H1 (cell line): ENCODE results near the gene TCF20. TPM values are rescaled to one million over a fixed set of nuclear protein-coding genes. Genes with fewer than 3 reads are reported as not detected.

ENCODE experiments used
- CEBPB ChIP-seq: IDR thresholded peaks from 2 replicates; pipeline ENCODE4 v1.6.1; 2012; ENCODE audit warnings: low read depth, low read length
- GTF2F1 ChIP-seq: IDR thresholded peaks from 2 replicates; pipeline ENCODE4 v1.6.1; 2012; ENCODE audit warnings: low read depth, low read length, improper control_type of control experiment, borderline replicate concordance
- MAFK ChIP-seq: IDR thresholded peaks from 2 replicates; pipeline ENCODE4 v1.6.1; 2012; ENCODE audit warnings: low read depth, mild to moderate bottlenecking, improper control_type of control experiment, low read length
- POLR2AphosphoS5 ChIP-seq: IDR thresholded peaks from 2 replicates; pipeline ENCODE4 v1.6.1; 2011; ENCODE audit warnings: low read depth, low read length
- TBP ChIP-seq: IDR thresholded peaks from 2 replicates; pipeline ENCODE4 v1.6.1; 2011; ENCODE audit warnings: low read depth, low read length, improper control_type of control experiment
- TCF12 ChIP-seq: IDR thresholded peaks from 2 replicates; pipeline ENCODE4 v1.6.1; 2011; ENCODE audit warnings: low read depth, mild to moderate bottlenecking, low read length
- polyA plus RNA-seq, 7 experiments: library from polyadenylated mRNA; depleted of rRNA in 3 of 7; stranded (reverse) in 5 of 7; unstranded in 2 of 7; fragments of >200 nt in 5 of 7; fragments of 200-250 nt in 2 of 7; gene quantifications; 1 replicate in 5 of 7; 2 replicates in 1 of 7; 4 replicates in 1 of 7; pipeline versions ENCODE4 v1.2.1 to v1.2.3, GENCODE V29; 2011 to 2013; ENCODE audit warnings: missing spikeins in 2 of 7, mixed read lengths in 2 of 7
- total RNA-seq: library from RNA; stranded (reverse); fragmentation: NEBNext Ultra II Directional; extraction: Animal tissue kit (Norgen Biotek cat#: 25700); gene quantifications from 2 replicates; pipeline ENCODE4 v1.2.1, GENCODE V29; 2021
- TF ChIP-seq, protein P1 (sequence below): IDR thresholded peaks from 2 replicates; pipeline ENCODE4 v1.6.1; 2011; ENCODE audit warnings: low read length, improper control_type of control experiment
- TF ChIP-seq, protein P2 (sequence below): IDR thresholded peaks from 2 replicates; pipeline ENCODE4 v1.6.1; 2012; ENCODE audit warnings: low read length, inconsistent platforms

TCF20 gene
- total and polyA plus RNA-seq, 2 of the 8 experiments (the other 6 are each of a cell fraction or from before 2014, with no cell fraction given) = 22.0 to 79.8 TPM

DNA sequence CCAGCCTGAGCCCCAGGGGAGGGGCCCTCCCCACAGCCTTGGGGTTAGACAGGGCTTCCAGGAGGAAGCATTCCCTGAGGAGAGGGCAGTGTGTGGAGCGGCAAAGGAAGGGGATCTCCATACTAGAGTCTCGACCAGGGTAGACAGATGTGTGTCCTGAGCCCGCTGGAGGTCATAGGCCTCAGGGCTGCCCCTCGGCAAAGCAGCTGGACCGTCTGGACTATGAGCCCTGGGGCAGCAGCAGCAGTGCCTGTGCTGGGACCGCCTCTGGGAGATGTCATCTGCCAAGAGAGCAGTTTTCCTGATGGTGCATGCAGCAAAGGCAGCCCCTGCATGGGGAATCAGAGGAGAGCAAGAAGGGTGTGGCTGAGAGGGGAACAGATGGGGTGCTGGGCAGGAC lies 20.8 kb upstream of the TCF20 start (continued):
- TF ChIP-seq, protein P1, sequence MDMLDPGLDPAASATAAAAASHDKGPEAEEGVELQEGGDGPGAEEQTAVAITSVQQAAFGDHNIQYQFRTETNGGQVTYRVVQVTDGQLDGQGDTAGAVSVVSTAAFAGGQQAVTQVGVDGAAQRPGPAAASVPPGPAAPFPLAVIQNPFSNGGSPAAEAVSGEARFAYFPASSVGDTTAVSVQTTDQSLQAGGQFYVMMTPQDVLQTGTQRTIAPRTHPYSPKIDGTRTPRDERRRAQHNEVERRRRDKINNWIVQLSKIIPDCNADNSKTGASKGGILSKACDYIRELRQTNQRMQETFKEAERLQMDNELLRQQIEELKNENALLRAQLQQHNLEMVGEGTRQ = no peak
- TF ChIP-seq POLR2AphosphoS5 (no peak), CEBPB (no peak), TBP (no peak), TCF12 (no peak), GTF2F1 (no peak), MAFK (no peak)
- TF ChIP-seq, protein P2, sequence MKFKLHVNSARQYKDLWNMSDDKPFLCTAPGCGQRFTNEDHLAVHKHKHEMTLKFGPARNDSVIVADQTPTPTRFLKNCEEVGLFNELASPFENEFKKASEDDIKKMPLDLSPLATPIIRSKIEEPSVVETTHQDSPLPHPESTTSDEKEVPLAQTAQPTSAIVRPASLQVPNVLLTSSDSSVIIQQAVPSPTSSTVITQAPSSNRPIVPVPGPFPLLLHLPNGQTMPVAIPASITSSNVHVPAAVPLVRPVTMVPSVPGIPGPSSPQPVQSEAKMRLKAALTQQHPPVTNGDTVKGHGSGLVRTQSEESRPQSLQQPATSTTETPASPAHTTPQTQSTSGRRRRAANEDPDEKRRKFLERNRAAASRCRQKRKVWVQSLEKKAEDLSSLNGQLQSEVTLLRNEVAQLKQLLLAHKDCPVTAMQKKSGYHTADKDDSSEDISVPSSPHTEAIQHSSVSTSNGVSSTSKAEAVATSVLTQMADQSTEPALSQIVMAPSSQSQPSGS = no peak
